ENCODE data around the gene MLLT3.
A peak's percentile ranks its signal among the peaks of the same experiment; 100 is the strongest.

The MLLT3 gene

DNA sequence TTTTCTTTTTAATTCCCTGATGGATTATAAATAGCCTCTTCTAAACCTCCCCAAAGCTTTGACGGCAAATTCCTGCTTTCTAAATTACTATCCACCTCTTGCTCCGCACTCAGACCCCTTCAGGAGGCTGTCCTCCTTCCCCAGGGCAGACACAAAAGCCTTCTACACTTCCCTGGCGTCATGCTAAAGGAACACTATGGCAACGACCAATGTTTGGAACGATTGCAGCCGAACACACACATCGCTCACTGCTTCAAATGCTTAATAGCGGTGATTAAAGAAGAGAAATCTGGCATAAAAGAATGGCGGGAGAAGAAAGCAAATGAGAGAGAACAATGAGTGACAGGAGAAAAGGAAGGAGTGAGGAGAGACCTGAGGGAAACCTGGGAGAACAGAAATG is 297.3 kb downstream of the MLLT3 start:
- no peak for DNase-seq

DNA sequence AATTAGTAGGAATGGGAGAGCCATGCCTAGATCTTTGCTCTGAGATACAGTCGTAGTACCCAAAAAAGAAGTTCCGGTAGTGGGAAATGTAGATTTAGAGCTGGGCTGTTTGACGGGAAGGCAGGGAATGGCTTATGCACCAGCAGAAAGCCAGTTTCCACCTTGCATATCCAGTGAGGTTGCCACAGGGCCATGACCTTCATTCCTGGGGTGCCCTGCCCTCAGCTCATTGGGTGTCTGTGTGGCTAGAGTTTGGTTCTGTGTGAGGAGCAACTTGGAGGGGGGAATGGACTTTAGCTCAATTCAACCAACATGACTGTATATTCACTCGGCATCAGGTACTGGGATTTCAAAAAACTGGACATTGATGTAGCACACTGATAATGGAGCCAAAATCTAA is 300.1 kb downstream of the MLLT3 start:
- DNase-seq = no peak

DNA sequence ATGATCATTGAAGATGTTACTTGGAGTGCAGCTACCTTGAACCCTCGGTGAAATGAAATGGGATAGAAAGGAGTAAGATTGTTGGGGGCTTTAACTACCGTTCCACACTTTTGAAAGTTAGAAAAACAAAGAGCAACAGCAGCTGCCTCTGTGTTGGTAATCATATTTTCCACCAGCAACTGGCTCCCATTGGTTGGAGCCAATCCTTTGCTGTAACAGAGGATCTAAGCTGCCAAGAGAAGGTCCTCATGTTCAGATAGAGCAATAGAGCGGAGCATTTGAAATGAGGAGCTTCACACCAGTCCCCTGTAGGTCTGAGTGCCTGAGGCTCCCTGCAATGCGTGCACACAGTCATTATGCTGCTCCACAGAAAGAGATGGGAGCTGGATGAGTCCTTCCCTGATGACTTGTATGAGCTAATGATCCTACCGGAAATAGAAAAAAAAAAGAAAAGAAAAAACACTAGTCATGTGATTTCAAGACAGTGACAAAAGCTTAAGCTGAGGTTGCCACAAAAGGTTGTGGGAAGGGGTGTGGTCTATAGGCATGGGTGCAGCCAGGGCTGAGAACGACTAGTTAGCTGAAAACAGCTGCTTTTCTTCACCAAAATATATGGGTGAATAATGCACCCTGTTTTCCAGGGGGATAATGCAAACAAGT is 300.7 kb downstream of the MLLT3 start:
- DNase-seq = no peak

DNA sequence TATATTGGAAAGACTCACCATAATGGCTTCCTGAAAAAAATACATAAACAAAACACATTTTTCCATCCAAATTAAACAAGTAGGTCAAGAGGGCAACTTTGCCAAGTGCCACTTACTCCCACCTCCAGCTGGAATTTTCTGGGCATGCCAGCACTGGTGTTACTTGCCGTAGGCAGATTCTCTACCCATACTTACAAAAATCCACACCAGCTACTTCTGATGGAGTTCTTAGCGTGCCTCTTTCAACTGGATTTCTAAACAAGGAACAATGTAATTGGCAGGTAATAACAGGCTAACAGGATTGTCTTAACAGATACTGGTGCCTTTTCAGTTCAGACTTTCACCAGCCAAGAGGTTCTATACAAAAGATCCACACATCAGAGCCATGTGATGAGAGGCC is 301.4 kb downstream of the MLLT3 start:
- DNase-seq = no peak

DNA sequence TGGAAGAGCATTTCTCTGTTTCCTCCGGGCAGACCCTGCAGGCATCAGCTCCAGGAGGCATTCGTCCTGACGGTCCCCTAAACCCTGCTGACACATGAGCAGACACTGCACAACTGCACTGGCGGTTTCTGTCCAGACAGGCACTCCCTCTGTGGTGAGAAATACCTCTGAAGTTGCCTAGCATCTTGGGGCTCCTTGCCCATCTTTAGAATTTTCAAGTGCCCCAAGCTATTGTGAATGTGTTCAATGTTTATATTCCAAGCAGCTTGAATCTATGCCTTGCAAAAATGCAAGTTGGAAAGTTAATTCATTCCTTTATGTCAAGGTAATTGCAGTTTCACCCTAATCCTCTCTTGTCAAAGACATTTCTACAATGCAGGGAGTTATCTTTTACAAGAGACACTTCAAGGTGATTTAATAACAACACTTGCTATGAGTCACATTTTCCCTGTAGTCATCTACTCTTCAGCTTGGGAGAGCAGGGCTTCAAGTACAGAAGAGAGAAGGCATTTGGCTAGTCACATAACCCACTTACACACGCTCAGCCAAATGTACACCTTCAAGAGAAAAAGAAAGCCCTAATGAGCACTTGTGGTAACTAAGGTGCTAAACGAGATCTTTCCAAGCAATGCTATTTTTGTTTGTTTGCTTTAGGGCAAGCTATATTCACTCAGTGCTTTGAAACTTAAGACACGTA is 302.5 kb downstream of the MLLT3 start:
- peak; percentile 2 for DNase-seq

DNA sequence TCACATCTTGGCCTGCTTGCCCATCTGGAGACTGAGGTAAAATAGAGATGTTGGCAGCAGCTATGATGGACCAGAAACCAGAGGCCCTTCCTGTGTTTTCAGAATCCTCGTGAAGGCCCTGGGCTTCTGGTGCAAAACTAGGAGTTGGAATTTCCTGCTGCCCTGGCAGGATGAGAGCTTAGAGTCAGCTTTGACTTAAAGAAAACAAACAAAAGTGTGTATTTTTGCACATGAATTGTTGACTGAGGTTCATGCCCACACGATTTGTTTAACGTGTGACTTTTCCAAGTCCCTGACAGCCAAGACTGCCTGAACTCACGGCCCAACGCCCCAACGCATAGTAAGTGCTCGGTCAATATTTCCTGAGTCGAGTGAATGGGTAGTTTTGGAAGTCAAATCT is 303.1 kb downstream of the MLLT3 start:
- DNase-seq = no peak

DNA sequence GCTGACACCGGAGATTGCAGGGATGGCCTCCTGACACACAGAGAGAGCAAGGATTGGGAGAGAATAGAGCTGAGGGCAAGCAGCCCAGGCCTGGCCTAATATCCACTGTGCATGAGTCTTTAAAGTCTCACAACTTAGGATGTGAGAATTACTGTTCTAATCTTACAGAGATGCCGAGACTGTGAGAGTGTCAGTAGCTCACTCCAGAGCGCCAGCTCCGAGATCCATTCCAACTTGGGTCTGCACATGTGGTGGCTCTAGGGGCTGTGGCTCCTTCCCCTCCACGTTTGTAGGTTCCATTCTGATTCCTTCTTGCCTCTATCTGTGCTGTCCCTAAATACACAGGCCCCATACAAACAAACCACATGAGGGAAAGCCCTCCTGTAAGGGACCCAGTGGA is 304.6 kb downstream of the MLLT3 start:
- no peak for DNase-seq

DNA sequence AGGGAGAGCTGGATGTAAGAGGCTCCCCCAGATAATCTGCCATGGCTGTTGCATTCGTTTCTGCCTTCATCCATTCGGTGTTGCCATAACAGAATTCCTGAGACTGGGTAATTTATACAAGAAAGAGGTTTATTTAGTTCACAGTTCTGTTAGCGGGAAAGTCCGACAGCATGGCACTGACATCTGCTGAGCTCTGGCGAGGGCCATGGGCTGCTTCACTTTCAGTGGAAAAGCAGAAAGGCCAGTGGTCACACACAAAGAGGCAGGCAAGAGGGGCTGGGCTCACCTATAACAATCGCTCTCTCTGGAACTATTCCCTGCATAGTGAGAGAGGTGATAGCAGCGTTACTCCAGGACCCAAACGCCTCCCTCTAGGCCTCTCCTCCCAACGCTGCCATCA is 305.9 kb downstream of the MLLT3 start:
- DNase-seq = no peak

DNA sequence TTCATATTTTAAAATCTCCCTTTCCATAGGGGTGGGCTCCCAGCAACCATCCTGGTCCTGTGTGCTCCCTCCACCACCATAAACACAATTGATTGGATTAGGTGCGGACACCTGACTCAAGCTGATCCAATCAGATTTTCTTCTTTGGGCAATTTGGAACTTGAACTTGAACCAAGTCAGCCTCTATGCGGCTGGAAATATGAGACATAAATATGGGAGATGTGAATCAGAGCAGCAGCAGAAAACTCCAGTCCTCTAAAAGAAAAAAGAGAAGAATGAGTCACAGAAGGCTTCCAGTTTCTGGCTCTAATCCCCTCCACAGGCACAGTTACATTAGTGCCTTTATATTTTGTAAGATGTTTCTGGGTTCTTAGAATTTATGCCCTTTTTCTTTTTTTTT is 306.6 kb downstream of the MLLT3 start:
- DNase-seq = no peak

DNA sequence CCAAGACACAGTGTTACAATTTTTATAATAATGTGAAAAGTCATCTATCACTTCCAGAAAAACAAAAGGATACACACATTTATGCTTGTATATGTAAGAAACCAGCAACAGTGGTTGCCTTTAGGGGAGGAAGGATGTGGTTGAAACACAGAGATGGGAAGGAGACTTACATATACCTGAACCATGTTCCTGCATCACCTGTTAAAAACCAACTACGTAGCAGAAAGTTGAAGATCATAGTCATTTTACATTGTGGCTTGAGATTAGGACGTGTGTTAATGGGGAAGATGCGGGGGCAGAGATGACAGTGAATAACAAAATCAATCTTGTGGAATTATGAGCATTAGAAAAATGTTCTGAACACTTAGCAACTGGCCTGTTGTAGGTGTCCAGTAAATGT is 307.3 kb downstream of the MLLT3 start:
- no peak for DNase-seq

DNA sequence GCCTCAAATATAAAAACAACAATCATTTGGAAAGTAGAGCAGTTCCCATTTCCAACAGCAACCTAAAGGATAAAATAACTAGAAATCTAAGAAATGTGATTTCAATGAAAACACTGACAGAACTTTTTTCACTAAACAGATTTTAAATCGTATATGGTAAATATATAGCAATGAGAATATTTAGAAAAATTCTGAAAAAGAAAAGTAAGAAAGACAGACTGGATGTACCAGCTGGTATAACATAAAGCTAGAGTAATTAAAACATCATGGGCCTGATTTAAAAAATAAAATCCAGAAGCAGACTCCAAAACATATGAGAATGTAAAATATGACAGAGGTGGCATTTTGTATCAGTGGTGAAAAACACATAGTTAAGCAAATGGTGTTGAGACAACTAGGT is 308.9 kb downstream of the MLLT3 start:
- DNase-seq = no peak

DNA sequence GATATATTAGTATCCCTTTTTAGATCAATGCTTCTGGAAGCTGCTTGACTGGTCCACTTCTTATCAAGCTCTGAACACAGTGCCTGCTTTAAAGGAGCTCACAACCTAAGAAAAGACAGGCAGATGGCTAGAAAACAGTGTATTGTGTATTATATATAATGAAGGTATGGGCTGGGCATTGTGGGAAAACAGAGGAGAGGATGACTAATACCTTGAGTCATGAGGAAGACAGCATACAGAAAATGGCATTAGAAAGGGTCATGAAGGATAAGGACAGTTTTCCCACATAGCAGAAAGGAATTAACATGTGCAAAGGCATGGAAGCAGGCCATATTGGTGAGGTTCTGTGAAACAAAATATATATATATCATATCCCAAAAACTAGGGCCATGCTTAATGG is 309.6 kb downstream of the MLLT3 start:
- DNase-seq = no peak

DNA sequence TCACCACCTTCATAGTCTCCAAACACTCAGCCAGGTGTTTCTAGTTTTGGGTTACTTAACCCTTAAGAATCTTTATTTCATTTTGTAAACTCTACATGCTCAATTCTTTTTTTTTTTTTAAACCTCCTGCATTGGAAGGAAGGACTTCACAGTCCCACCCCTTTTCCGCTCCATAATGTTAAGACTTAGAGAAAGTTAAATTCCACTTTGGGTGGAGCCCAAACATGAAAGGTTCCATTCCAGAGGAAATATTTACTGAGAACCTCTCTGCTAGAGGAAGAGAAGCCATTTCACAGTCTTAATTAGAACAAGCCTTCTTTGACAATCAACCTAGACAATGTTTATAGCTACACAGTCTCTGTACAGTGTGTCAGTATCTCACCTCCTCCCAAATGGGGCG is 312.3 kb downstream of the MLLT3 start:
- no peak for DNase-seq

DNA sequence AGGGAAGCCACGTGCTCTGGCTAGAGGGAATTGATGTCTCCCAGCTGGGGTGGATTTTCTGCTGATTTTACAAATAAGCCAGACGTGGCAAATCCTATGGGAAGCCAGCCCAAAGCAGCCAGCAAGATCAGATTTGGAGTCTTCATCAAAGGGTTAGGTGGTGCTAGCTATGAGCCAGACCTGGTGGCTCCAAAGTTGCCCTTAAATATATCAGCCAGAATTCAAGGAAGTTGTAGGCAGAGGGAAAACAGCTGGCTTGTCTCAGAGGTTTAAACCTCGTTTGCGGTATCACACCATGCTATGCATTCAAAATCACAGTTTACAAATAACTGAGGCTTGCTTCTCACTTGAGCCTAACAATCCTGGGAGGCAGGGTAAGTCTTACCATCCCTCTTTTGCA is 313.2 kb downstream of the MLLT3 start:
- no peak for DNase-seq

DNA sequence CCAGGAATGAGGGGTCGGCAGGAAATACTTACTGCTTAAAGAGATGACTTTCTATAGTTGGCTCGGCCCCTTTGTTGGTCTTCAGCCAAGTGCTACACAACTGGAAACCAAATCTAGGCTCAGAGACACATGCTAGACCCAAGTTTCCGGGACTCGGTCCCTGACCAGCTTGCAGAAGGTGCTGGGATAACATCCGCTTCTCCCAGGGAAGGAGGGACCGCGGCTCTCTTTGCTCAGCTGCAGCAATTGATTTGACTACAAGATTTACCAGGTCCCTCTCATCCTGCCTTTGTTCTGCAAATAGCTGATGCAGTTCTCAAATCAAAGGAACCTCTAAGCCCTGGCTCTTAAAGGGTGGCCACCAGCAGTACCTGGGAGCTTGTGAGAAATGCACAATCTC is 314.7 kb downstream of the MLLT3 start:
- DNase-seq = no peak

DNA sequence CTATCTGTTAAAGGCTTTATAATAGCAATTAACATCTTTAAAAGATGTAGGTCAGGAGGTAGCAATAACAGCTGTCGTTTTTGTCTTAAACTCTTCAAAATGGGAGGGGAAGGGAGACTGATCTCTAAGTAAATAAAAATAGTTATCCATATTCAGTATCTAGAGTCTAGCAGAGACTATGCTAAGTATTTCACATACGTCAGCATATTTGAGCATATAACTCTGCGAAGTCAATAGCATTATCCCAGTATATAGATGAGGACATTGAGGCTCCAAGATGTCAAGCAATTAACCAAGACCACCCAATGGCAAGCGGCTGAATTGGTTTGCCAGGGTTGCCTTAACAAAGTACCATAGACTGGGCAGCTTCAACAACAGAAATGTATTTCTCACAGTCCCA is 316.8 kb downstream of the MLLT3 start:
- no peak for DNase-seq

DNA sequence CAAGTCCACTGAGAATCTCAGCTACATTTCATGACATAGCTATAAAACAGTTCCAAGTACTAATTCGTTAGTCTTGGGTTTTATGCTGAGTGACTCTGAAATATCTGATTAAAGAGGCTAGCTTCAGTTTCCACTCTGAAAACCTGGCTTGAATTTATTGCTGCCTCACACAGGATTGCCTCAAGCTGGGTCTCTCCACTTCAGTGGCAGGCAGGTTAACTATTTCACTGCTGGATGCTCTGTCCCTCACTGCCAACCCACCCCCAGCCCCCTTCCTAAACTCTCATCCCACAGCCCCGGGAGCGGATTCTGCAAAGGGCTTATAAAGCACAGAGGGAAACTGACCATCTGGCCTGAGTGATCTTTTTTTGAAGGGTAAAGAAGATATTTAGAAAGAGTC is 318.3 kb downstream of the MLLT3 start:
- DNase-seq = no peak

DNA sequence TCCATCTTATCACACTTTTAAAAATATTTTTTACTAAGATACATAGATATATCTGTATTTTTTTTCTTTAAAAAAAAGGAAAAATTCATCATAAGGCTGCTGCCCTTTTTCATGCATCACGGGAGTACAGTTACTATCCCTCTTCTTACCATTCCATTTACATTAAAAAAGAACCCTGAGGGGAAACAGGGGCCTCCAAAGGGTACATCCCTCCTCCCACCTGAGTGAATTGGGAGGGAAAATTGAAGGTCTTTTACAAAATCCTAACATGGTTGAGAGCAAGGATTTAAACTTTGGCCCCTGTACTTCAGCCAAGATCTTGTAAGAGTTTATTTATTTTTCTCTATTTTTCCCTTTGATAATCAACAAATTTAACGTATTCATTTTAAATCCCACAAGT is 319.2 kb downstream of the MLLT3 start:
- DNase-seq = no peak

DNA sequence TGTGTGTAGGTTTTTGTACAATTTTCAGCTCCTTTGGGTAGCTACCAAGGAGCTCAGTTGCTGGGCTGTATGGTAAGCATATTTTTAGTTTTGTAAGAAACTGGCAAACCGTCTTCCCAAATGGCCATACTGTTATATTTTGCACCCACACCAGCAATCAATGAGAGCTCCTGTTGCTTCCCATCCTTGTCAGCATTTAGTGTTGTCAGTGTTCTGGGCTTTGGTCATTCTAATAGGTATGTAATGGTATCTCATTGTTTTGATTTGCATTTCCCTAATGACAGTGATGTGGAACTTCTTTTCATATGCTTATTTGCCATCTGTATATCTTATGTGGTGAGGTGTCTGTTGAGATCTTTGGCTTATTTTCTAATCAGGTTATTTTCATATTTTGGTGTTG is 320.1 kb downstream of the MLLT3 start:
- DNase-seq = no peak

DNA sequence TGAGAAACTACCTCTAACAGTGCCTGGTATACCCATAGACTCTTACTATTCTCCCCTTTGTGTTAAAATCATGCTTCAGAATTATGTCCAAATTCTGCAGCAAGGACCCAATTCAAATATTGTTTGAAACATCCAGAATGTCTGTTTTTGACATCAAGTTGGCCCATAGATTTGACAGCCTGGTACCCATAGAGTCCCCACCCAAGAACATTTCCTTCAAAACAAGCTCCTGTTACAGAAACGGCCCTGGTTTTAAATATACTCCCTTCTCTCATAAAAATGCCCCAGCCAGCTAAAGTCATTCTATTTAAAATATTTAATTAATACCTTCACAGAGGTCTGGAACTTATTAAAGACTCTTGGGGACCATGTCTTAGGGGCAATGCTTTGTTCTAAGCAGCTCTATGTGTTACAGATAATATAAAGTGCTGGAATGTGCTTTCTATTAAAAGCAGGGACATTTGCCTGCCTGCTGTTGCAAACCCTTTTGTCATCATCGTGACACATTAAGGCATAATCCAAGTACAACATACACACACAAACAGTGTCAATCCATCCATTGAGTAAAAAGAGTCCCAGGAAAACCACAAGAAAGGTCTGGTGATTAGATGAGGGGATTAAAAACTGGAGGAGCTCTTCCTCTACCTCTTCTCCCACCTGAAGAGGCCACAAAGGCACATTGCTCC is 321.7 kb downstream of the MLLT3 start:
- no peak for DNase-seq

DNA sequence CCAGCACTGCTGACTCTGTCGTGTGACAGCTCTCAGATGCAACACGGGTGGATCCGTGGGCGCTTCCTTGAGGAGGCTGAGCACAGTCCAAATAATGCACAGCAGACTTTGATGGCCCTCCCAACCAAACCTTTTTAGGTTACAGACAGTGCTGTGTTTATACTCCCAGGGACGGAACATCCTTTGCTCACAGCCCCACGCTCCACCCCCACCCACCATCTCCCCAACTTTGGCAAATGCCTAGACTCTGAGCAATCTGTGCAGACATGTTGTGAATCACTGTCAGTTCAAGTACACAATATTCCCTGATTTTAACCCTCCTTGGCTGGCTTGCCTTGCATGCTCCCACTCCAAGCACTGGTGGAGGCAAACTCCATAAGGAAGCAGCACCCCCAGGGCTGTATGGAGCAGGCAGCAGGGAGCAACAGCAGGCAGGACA is 324.6 kb downstream of the MLLT3 start:
- DNase-seq = no peak

DNA sequence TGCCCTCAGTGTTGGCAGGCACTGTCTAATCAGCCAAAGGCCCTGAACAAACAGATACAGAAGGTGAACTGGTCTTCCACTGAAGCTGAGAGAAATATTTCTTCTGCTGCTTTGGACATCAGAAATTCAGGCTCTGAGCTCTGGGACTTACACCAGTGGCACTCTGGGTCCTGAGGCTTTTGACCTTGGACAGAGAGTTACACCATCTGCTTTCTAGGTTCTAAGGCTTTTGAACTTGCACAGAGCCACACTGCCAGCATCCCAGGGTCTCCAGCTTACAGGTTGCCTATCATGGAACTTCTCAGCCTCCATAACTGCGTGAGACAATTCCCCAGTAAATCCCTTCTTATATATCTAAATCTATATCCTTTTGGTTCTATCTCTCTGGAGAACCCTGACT is 326.7 kb downstream of the MLLT3 start:
- DNase-seq = no peak

DNA sequence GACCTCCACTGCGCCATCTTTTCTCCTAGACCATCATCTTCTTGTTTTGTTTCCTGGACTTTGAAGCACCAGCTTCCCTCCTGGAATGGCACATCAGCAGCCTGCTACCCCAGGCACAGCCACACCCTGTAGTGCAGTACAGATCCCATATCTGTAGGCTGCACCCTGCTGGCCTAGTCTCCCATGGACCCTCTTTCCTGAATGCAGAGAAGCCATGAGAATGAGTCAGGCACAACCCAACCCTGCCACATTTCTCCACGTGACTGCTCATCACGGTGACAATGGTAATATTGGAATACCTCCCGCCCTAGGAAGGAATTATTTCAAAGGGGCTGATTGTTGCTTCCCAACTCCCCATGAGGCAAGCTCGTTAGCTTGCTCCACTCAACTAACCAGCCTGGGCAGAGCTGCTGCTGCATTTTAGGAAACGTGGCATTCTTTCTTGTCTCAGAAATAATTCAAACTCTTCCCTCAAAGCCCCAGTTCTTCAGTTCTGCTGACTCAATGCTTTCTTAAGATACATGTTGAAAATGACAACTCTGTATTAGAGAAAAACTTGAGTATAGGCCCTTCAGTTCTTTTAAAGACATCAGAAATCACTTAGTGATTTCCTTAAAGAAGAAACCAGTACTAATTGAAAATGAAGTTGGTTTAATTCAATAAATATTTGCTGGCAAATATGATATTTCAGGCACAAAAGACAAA is 328.1 kb downstream of the MLLT3 start:
- no peak for DNase-seq

DNA sequence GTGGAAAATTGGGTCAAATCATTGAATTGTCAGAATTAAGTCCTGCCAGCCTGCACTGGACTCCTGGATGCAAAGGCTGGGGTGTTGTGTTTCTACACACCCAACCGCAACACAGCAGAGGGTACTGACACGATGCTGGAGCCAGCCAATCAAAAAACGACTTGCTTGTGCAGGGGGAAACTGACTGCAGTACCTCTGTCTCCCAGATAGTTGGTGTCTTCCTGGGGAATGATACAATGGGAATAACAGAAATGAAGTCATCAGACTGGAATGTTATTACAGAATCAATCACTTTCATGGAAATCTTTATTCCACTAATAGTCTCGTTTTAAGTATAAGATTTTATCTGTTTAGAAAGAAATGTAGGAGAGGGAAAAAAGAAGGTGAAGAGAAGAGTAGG is 330.3 kb downstream of the MLLT3 start:
- DNase-seq = no peak
